ENCODE measurements around the gene SULT1A3.

The SULT1A3 gene

GRCh38 chr16:30184891-30185682, 14.0 kb upstream of the SULT1A3 start:
- no peaks in the 10 kb centered on the region for H3K27me3 ChIP-seq (ENCODE audit: control insufficient read depth, low read length)
- peak overlapping the region; percentile 96 for H3K27ac ChIP-seq (ENCODE audit: low read depth, low read length)
- no peaks in the 10 kb centered on the region for H3K9me2 ChIP-seq (replicated peaks; ENCODE audit: control insufficient read depth, low read length)
- peaks cover 45% of the 10 kb centered on the region for H3K79me2 ChIP-seq (ENCODE audit: control insufficient read depth, low read length)
- H3K36me3 ChIP-seq (ENCODE audit: control insufficient read depth, low read length): peaks cover 43% of the 10 kb centered on the region
- TF ChIP-seq CTCF (IDR thresholded peaks at IDR 0.05; ENCODE audit: low read depth, low read length, poor library complexity, severe bottlenecking) (no peak), EZH2phosphoT487 (IDR thresholded peaks at IDR 0.05; ENCODE audit: borderline replicate concordance, low read length) (no peak)
- H3F3A ChIP-seq (ENCODE audit: control insufficient read depth, insufficient read depth): peaks cover 35% of the 10 kb centered on the region
- H3K4me2 ChIP-seq (ENCODE audit: low read length): peak overlapping the region; percentile 96
- H3K4me1 ChIP-seq (ENCODE audit: control insufficient read depth, low read length): peaks cover 45% of the 10 kb centered on the region
- H3K9me3 ChIP-seq (ENCODE audit: control insufficient read depth, insufficient read depth, low read length): no peaks in the 10 kb centered on the region
- peak overlapping the region; percentile 84 for H3K4me3 ChIP-seq (ENCODE audit: low read length)
- H4K20me1 ChIP-seq (ENCODE audit: control insufficient read depth, insufficient read depth, low read depth, low read length): peaks cover 6% of the 10 kb centered on the region; the same call in 1 of the 2 replicates

GRCh38 chr16:30185683-30186421, 13.2 kb upstream of the SULT1A3 start:
- H3K9me2 ChIP-seq (replicated peaks; ENCODE audit: control insufficient read depth, low read length): no peaks in the 10 kb centered on the region
- H3K27ac ChIP-seq (ENCODE audit: low read depth, low read length): peak overlapping the region; percentile 96
- peaks cover 45% of the 10 kb centered on the region for H3K4me1 ChIP-seq (ENCODE audit: control insufficient read depth, low read length)
- H4K20me1 ChIP-seq (ENCODE audit: control insufficient read depth, insufficient read depth, low read depth, low read length): peaks cover 6% of the 10 kb centered on the region; the same call in 1 of the 2 replicates
- H3F3A ChIP-seq (ENCODE audit: control insufficient read depth, insufficient read depth): peaks cover 35% of the 10 kb centered on the region
- H3K4me2 ChIP-seq (ENCODE audit: low read length): peak overlapping the region; percentile 96
- peak overlapping the region; percentile 84 for H3K4me3 ChIP-seq (ENCODE audit: low read length)
- no peaks in the 10 kb centered on the region for H3K9me3 ChIP-seq (ENCODE audit: control insufficient read depth, insufficient read depth, low read length)
- H3K27me3 ChIP-seq (ENCODE audit: control insufficient read depth, low read length): no peaks in the 10 kb centered on the region
- no peak for TF ChIP-seq EZH2phosphoT487 (IDR thresholded peaks at IDR 0.05; ENCODE audit: borderline replicate concordance, low read length)
- no peak for TF ChIP-seq CTCF (IDR thresholded peaks at IDR 0.05; ENCODE audit: low read depth, low read length, poor library complexity, severe bottlenecking)
- peaks cover 43% of the 10 kb centered on the region for H3K36me3 ChIP-seq (ENCODE audit: control insufficient read depth, low read length)
- peaks cover 45% of the 10 kb centered on the region for H3K79me2 ChIP-seq (ENCODE audit: control insufficient read depth, low read length)

GRCh38 chr16:30186444-30186781, 12.6 kb upstream of the SULT1A3 start:
- peaks cover 6% of the 10 kb centered on the region; the same call in 1 of the 2 replicates for H4K20me1 ChIP-seq (ENCODE audit: control insufficient read depth, insufficient read depth, low read depth, low read length)
- peaks cover 35% of the 10 kb centered on the region for H3F3A ChIP-seq (ENCODE audit: control insufficient read depth, insufficient read depth)
- no peaks in the 10 kb centered on the region for H3K9me3 ChIP-seq (ENCODE audit: control insufficient read depth, insufficient read depth, low read length)
- H3K79me2 ChIP-seq (ENCODE audit: control insufficient read depth, low read length): peaks cover 45% of the 10 kb centered on the region
- peak overlapping the region; percentile 96 for H3K27ac ChIP-seq (ENCODE audit: low read depth, low read length)
- no peaks in the 10 kb centered on the region for H3K27me3 ChIP-seq (ENCODE audit: control insufficient read depth, low read length)
- no peaks in the 10 kb centered on the region for H3K9me2 ChIP-seq (replicated peaks; ENCODE audit: control insufficient read depth, low read length)
- TF ChIP-seq CTCF (IDR thresholded peaks at IDR 0.05; ENCODE audit: low read depth, low read length, poor library complexity, severe bottlenecking): no peak
- TF ChIP-seq EZH2phosphoT487 (IDR thresholded peaks at IDR 0.05; ENCODE audit: borderline replicate concordance, low read length): no peak
- H3K4me1 ChIP-seq (ENCODE audit: control insufficient read depth, low read length): peaks cover 45% of the 10 kb centered on the region
- peaks cover 43% of the 10 kb centered on the region for H3K36me3 ChIP-seq (ENCODE audit: control insufficient read depth, low read length)
- peak overlapping the region; percentile 96 for H3K4me2 ChIP-seq (ENCODE audit: low read length)
- peak overlapping the region; percentile 84 for H3K4me3 ChIP-seq (ENCODE audit: low read length)

All from DOHH2 (cell line).